ENCODE data around the gene CHP1. TPM values are rescaled to one million over a fixed set of nuclear protein-coding genes. Genes with fewer than 3 reads are reported as not detected.
"Not testable (repeated sequence)": the region's sequence is repeated elsewhere in the genome, so short reads cannot be mapped to it uniquely, and the experiment has no call there.

CHP1 gene
- total and polyA plus RNA-seq, 2 experiments from 2014 or later, result 85.5 to 86.2 TPM

DNA sequence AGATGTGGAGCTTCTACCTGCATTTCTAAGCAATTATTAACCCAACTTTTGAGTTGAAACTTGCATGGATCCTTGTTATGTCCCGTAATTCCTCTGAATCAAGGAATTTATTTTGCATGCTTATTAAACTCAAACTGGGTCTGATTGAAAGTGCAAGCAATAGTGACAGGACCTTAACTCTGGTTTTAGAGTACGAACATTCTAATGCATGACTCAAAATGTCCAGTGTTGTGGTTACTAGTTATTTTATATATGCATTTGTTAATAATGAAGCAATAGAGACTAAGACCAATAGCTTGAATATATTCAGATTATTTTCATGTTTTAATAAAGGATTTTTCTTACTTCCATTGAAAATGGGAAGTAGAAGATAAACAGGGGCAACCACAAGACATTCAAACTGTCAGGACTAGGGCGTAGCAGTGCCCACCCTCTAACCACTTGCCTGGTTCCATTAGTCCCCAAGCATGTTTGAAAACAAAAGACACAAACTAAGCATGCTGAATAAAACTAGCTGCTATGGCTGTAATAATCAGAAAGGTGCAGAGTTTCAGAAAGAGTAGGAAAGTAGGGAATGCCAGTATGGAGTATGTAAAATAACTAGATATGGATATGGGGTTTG lies 73.2 kb downstream of the CHP1 start:
- no peaks in the 10 kb centered on the region for H3K9me3 ChIP-seq (ENCODE audit: low read depth)
- no peak overlapping the region for H3K4me2 ChIP-seq (ENCODE audit: unreplicated experiment)
- in situ Hi-C loops (cut with MboI), result no loop called here
- no peak overlapping the region for H2AFZ ChIP-seq
- H3K9me2 ChIP-seq (ENCODE audit: insufficient read depth), result no peaks in the 10 kb centered on the region
- H3K4me3 ChIP-seq, result no peak overlapping the region
- H3K9ac ChIP-seq, result no peak overlapping the region
- H3K36me3 ChIP-seq (ENCODE audit: low read depth), result peaks cover 3% of the 10 kb centered on the region; the same call in 1 of the 2 replicates
- no peaks in the 10 kb centered on the region for H4K20me1 ChIP-seq (ENCODE audit: insufficient read depth)
- H3K79me2 ChIP-seq (ENCODE audit: insufficient read depth), result no peaks in the 10 kb centered on the region
- 0 out of 2 replicates have a peak, but pooled peaks cover 6% of the 10 kb centered on the region for H3F3A ChIP-seq (ENCODE audit: insufficient read depth)
- TF ChIP-seq EZH2phosphoT487 (IDR thresholded peaks at IDR 0.05; ENCODE audit: insufficient read depth, low read depth) (no peak), EZH2 (IDR thresholded peaks at IDR 0.05; ENCODE audit: insufficient read depth, poor library complexity, severe bottlenecking) (no peak)
- 97% methylated on average over 3 of the region's 3 CpGs for WGBS, 2 experiments (ENCODE audit: low coverage in 1 of 2, low lambda C conversion rate in 2 of 2, missing lambda C conversion rate in 2 of 2)
- DNase-seq, result no peak
- no peaks in the 10 kb centered on the region for H3K27me3 ChIP-seq (replicated peaks; ENCODE audit: insufficient read depth)
- no peaks in the 10 kb centered on the region for H3K4me1 ChIP-seq (ENCODE audit: insufficient read depth)
- H3K27ac ChIP-seq, result no peak overlapping the region

DNA sequence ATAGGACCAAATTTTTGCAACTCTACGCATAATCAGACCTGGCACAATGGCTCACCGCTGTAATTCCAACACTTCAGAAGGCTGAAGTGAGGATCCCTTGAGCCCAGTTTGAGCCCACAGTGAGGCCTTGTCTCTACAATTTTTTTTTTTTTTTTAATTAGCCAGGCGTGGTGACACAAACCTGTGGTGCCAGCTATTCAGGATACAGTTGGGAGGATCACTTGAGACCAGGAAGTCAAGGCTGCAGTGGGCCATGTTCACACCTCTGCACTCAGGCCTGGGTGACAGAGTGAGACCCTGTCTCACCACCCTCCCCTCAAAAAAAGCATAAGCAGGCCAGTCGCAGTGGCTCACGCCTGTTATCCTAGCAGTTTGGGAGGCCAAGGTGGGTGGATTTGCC lies 76.6 kb downstream of the CHP1 start:
- WGBS, 2 experiments (ENCODE audit: low coverage in 1 of 2, low lambda C conversion rate in 2 of 2, missing lambda C conversion rate in 2 of 2), result 93 to 97% methylated on average over 3 to 5 of the region's 5 CpGs
- in situ Hi-C loops (cut with MboI), result no loop called here
- Histone ChIP-seq H3K27ac (no peak overlapping the region), H3K4me2 (ENCODE audit: unreplicated experiment) (no peak overlapping the region), H3K9me3 (ENCODE audit: low read depth) (no peaks in the 10 kb centered on the region), H3K9ac (no peak overlapping the region), H3K9me2 (ENCODE audit: insufficient read depth) (no peaks in the 10 kb centered on the region), H3K36me3 (ENCODE audit: low read depth) (no peaks in the 10 kb centered on the region), H3K27me3 (replicated peaks; ENCODE audit: insufficient read depth) (no peaks in the 10 kb centered on the region), H3F3A (ENCODE audit: insufficient read depth) (0 out of 2 replicates have a peak, but pooled peaks cover 6% of the 10 kb centered on the region), H4K20me1 (ENCODE audit: insufficient read depth) (no peaks in the 10 kb centered on the region), H3K79me2 (ENCODE audit: insufficient read depth) (no peaks in the 10 kb centered on the region), H3K4me3 (no peak overlapping the region), H2AFZ (no peak overlapping the region), H3K4me1 (ENCODE audit: insufficient read depth) (no peaks in the 10 kb centered on the region)
- no peak for DNase-seq
- no peak for TF ChIP-seq EZH2 (IDR thresholded peaks at IDR 0.05; ENCODE audit: insufficient read depth, poor library complexity, severe bottlenecking)

GRCh38 chr15:41309226-41309905 lies 78.3 kb downstream of the CHP1 start:
- Histone ChIP-seq H3K36me3 (ENCODE audit: low read depth) (peaks cover 3% of the 10 kb centered on the region; the same call in 1 of the 2 replicates), H3K9me2 (ENCODE audit: insufficient read depth) (no peaks in the 10 kb centered on the region), H4K20me1 (ENCODE audit: insufficient read depth) (no peaks in the 10 kb centered on the region), H3K9ac (no peak overlapping the region), H3K4me2 (ENCODE audit: unreplicated experiment) (no peak overlapping the region), H3K4me3 (no peak overlapping the region), H3K9me3 (ENCODE audit: low read depth) (no peaks in the 10 kb centered on the region), H3K79me2 (ENCODE audit: insufficient read depth) (no peaks in the 10 kb centered on the region), H3K27ac (no peak overlapping the region), H3F3A (ENCODE audit: insufficient read depth) (0 out of 2 replicates have a peak, but pooled peaks cover 6% of the 10 kb centered on the region), H3K4me1 (ENCODE audit: insufficient read depth) (no peaks in the 10 kb centered on the region), H3K27me3 (replicated peaks; ENCODE audit: insufficient read depth) (no peaks in the 10 kb centered on the region), H2AFZ (no peak overlapping the region)
- DNase-seq, result no peak
- WGBS, 2 experiments (ENCODE audit: low coverage in 1 of 2, low lambda C conversion rate in 2 of 2, missing lambda C conversion rate in 2 of 2), result 97 to 100% methylated on average over 2 of the region's 2 CpGs
- TF ChIP-seq EZH2phosphoT487 (IDR thresholded peaks at IDR 0.05; ENCODE audit: insufficient read depth, low read depth) (no peak), EZH2 (IDR thresholded peaks at IDR 0.05; ENCODE audit: insufficient read depth, poor library complexity, severe bottlenecking) (no peak)
- in situ Hi-C loops (cut with MboI), result no loop called here

- H3K79me2 ChIP-seq (ENCODE audit: insufficient read depth); H3K4me1 ChIP-seq (ENCODE audit: insufficient read depth); H3K36me3 ChIP-seq (ENCODE audit: low read depth); DNase-seq; H3K4me2 ChIP-seq (ENCODE audit: unreplicated experiment); H3K9ac ChIP-seq; in situ Hi-C loops (cut with MboI); H3K4me3 ChIP-seq; H3K9me3 ChIP-seq (ENCODE audit: low read depth); H4K20me1 ChIP-seq (ENCODE audit: insufficient read depth); H3K27ac ChIP-seq; H3K27me3 ChIP-seq (replicated peaks; ENCODE audit: insufficient read depth); H3K9me2 ChIP-seq (ENCODE audit: insufficient read depth); H2AFZ ChIP-seq; H3F3A ChIP-seq (ENCODE audit: insufficient read depth): not testable (repeated sequence)
- 96 to 98% methylated on average over 9 to 29 of the region's 39 CpGs for WGBS, 2 experiments (ENCODE audit: low coverage in 1 of 2, low lambda C conversion rate in 2 of 2, missing lambda C conversion rate in 2 of 2)
These were observed 89.8 kb downstream of the CHP1 start for GRCh38 chr15:41320805-41321330.
